AG04449 (cell line): Measurements from ENCODE around the gene SLCO2A1.

Source experiments
- CTCF ChIA-PET: fragments of 350-600 bp; formaldehyde crosslinking; extraction: SDS; loops from one replicate; lab custom pipeline; 2021; ENCODE audit warnings: antibody characterized with exemption; lab: Yijun Ruan, JAX
- POLR2A ChIA-PET: fragments of 400-600, 350-600 bp; formaldehyde crosslinking; extraction: SDS; loops from one replicate; lab custom pipeline; 2020; ENCODE audit warnings: antibody characterized with exemption, inconsistent platforms; lab: Yijun Ruan, JAX
- DNase-seq: peaks from one replicate; pipeline ENCODE4 v3.0.0-alpha.2; 2010; ENCODE audit warnings: low read depth, low spot score
- H3K4me3 ChIP-seq: 2 replicates; pipeline ENCODE4 v1.5.1; 2011; ENCODE audit warnings: low read depth, mild to moderate bottlenecking, control low read depth, low read length
- TF ChIP-seq, protein P1 (sequence below): IDR thresholded peaks from one replicate; pipeline ENCODE4 v1.5.1; 2011; ENCODE audit warnings: mild to moderate bottlenecking, moderate library complexity, low read length, control low read depth, inconsistent platforms; ENCODE audit not compliant: insufficient read depth; ENCODE audit errors: missing control alignments

SLCO2A1 gene

DNA sequence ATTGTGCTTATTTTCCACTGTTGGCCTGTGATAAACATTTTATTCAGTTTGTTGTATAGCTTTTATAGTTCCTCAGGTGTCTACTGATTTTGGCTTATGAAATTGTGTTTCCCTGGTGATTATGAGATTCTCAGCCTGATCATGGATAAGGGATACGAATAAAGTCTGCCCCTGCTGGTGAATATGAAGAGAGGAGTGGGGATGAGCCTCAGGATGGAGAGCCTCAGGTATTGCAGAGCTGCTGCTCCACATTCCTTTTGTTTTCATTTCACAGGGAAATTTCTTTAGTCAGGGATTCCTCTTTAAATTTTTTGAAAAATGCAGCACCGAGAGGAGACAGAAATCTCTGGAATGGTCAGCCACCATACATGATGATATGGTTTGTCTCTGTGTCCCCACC is 119.3 kb downstream of the SLCO2A1 start:
- ChIA-PET CTCF (interaction anchor here (0.6 to 1.7 kb wide), 6 partner anchors 9 to 63 kb away, joined by 3 to 6 read pairs (median 4); no protein-coding TSS in a partner anchor), POLR2A (no interaction called here)
- TF ChIP-seq, protein P1, sequence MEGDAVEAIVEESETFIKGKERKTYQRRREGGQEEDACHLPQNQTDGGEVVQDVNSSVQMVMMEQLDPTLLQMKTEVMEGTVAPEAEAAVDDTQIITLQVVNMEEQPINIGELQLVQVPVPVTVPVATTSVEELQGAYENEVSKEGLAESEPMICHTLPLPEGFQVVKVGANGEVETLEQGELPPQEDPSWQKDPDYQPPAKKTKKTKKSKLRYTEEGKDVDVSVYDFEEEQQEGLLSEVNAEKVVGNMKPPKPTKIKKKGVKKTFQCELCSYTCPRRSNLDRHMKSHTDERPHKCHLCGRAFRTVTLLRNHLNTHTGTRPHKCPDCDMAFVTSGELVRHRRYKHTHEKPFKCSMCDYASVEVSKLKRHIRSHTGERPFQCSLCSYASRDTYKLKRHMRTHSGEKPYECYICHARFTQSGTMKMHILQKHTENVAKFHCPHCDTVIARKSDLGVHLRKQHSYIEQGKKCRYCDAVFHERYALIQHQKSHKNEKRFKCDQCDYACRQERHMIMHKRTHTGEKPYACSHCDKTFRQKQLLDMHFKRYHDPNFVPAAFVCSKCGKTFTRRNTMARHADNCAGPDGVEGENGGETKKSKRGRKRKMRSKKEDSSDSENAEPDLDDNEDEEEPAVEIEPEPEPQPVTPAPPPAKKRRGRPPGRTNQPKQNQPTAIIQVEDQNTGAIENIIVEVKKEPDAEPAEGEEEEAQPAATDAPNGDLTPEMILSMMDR, result no peak
- no peak overlapping the region for H3K4me3 ChIP-seq
- DNase-seq, result no peak

GRCh38 chr3:133905376-133905775 is 124.3 kb downstream of the SLCO2A1 start:
- no peak for DNase-seq
- ChIA-PET CTCF (interaction anchor here (0.6 to 1.9 kb wide), 6 partner anchors 8 to 586 kb away, joined by 3 to 5 read pairs (median 4); no protein-coding TSS in a partner anchor), POLR2A (no interaction called here)

DNA sequence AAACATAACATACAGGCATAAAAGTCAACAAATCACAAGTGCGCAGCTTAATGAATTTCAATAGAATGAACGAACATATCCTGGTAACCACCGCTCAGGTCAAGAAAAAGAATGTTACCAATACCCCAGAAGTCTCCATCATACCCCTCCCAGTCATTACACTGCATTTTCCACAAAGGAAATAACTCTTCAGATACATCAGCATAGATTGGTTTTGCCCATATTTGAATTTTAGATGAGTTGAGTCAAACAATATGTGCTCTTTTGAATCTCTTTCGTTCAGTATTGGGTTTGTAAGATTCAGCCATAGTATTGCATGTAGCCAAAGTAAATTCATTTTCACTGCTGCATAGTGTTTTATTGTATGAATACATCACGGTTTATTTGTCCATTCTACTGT is 127.9 kb downstream of the SLCO2A1 start:
- H3K4me3 ChIP-seq, result no peak overlapping the region
- no peak for DNase-seq
- POLR2A ChIA-PET, result no interaction called here
- CTCF ChIA-PET, result interaction anchor here (0.9 kb wide), 1 partner anchor 9 kb away, joined by 3 read pairs; no protein-coding TSS in a partner anchor
- TF ChIP-seq, protein P1, result no peak

More at GRCh38 chr3:133905376-133905775, 124.3 kb downstream of the SLCO2A1 start:
- H3K4me3 ChIP-seq, result no peak overlapping the region
- TF ChIP-seq, protein P1, result no peak

DNA sequence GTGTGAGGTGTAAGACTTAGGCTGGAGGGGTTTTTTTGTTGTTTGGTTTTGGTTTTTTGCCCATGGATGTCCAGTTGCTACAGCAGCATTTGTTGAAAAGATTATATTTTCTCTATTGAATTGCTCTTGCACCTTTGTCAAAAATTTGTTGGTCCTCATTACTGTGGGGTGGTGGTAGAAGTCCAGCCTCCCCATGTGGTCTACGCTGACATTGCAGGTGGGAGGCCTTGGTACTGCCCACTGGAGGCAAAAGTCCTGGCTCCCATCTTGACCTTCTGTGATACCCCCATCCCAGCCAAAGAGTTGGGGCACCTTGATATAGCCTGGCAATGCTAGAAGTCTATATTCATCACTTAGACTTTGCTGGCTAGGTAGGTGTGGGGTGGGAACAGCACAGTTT is 128.6 kb downstream of the SLCO2A1 start:
- TF ChIP-seq, protein P1, result no peak
- POLR2A ChIA-PET, result no interaction called here
- no peak overlapping the region for H3K4me3 ChIP-seq
- DNase-seq, result no peak
- CTCF ChIA-PET, result interaction anchor here (0.9 kb wide), 1 partner anchor 10 kb away, joined by 3 read pairs; no protein-coding TSS in a partner anchor

GRCh38 chr3:133899311-133899710 is 130.4 kb downstream of the SLCO2A1 start:
- H3K4me3 ChIP-seq, result no peak overlapping the region
- CTCF ChIA-PET, result no interaction called here
- TF ChIP-seq, protein P1, result no peak
- no peak for DNase-seq
- POLR2A ChIA-PET, result no interaction called here

DNA sequence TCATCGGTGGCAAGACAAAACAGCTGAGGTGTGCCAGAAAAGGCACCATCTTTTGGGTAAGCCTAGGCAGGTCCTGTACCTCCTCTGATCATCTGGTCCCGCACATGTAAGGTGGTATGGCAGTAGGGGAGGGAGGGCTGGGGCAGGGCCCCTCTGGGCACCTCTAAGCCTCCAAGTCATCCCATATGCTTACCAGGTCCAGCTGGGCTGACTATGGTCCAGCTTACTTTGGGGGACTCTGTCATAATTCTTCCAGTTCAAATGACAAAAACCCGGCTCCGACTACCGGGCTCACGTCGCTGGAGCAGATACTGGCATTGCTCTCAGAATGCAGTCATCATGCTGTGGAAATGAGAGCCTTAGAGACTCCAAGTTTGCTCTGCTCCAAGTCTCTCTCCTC is 132.2 kb downstream of the SLCO2A1 start:
- ChIA-PET POLR2A (no interaction called here), CTCF (interaction anchor here (1.6 kb wide), 1 partner anchor 8 kb away, joined by 4 read pairs; no protein-coding TSS in a partner anchor)
- H3K4me3 ChIP-seq, result no peak overlapping the region
- DNase-seq, result no peak
- TF ChIP-seq, protein P1, result no peak
